T-helper 1 cell treated with Interleukin-12 subunit alpha and Interleukin-12 subunit beta and Interleukin-4 antibody, amounts not matched to agents 30 μg/mL and 1 μg/mL, for 36 hours (primary cell): ENCODE results near the gene DDX25.

Experiments
- H3K27ac Mint-ChIP-seq: one replicate; pipeline ENCODE4 v1.8.0; 2021; ENCODE audit warnings: mild to moderate bottlenecking, mixed read lengths
- H3K27me3 Mint-ChIP-seq: one replicate; pipeline ENCODE4 v1.8.0; 2021; ENCODE audit warnings: low read depth, mixed read lengths
- H3K36me3 Mint-ChIP-seq: one replicate; pipeline ENCODE4 v1.8.0; 2021; ENCODE audit warnings: low read depth, mixed read lengths
- H3K4me1 Mint-ChIP-seq: one replicate; pipeline ENCODE4 v1.8.0; 2021; ENCODE audit warnings: low read depth, mixed read lengths
- H3K4me3 Mint-ChIP-seq: one replicate; pipeline ENCODE4 v1.8.0; 2021; ENCODE audit warnings: mild to moderate bottlenecking, moderate library complexity, mixed read lengths
- H3K9me3 Mint-ChIP-seq: one replicate; pipeline ENCODE4 v1.8.0; 2021; ENCODE audit warnings: mixed read lengths

The DDX25 gene

GRCh38 chr11:125947419-125948277 is 43.3 kb downstream of the DDX25 start:
- Mint-ChIP-seq H3K27ac (no peak overlapping the region), H3K4me3 (no peak overlapping the region), H3K27me3 (no peaks in the 10 kb centered on the region), H3K36me3 (no peaks in the 10 kb centered on the region), H3K4me1 (no peaks in the 10 kb centered on the region), H3K9me3 (no peaks in the 10 kb centered on the region)

GRCh38 chr11:125948278-125949051 is 44.2 kb downstream of the DDX25 start:
- no peak overlapping the region for H3K4me3 Mint-ChIP-seq
- H3K4me1 Mint-ChIP-seq, result no peaks in the 10 kb centered on the region
- no peaks in the 10 kb centered on the region for H3K27me3 Mint-ChIP-seq
- H3K9me3 Mint-ChIP-seq, result no peaks in the 10 kb centered on the region
- H3K27ac Mint-ChIP-seq, result no peak overlapping the region
- no peaks in the 10 kb centered on the region for H3K36me3 Mint-ChIP-seq

- Mint-ChIP-seq H3K27ac (no peak overlapping the region), H3K4me3 (no peak overlapping the region), H3K36me3 (no peaks in the 10 kb centered on the region), H3K4me1 (no peaks in the 10 kb centered on the region), H3K9me3 (no peaks in the 10 kb centered on the region), H3K27me3 (no peaks in the 10 kb centered on the region)
Measured at GRCh38 chr11:125949271-125950177, 45.2 kb downstream of the DDX25 start.

GRCh38 chr11:125950178-125950490 is 45.8 kb downstream of the DDX25 start:
- Mint-ChIP-seq H3K27ac (no peak overlapping the region), H3K36me3 (no peaks in the 10 kb centered on the region), H3K4me3 (no peak overlapping the region), H3K9me3 (no peaks in the 10 kb centered on the region), H3K4me1 (no peaks in the 10 kb centered on the region), H3K27me3 (no peaks in the 10 kb centered on the region)

- Mint-ChIP-seq H3K4me3 (no peak overlapping the region), H3K4me1 (no peaks in the 10 kb centered on the region), H3K36me3 (no peaks in the 10 kb centered on the region), H3K27me3 (no peaks in the 10 kb centered on the region), H3K9me3 (no peaks in the 10 kb centered on the region), H3K27ac (no peak overlapping the region)
Measured at GRCh38 chr11:125950696-125951651, 46.7 kb downstream of the DDX25 start.

GRCh38 chr11:125951731-125952130 is 47.4 kb downstream of the DDX25 start:
- no peaks in the 10 kb centered on the region for H3K27me3 Mint-ChIP-seq
- no peaks in the 10 kb centered on the region for H3K36me3 Mint-ChIP-seq
- H3K4me3 Mint-ChIP-seq, result no peak overlapping the region
- H3K9me3 Mint-ChIP-seq, result no peaks in the 10 kb centered on the region
- no peaks in the 10 kb centered on the region for H3K4me1 Mint-ChIP-seq
- no peak overlapping the region for H3K27ac Mint-ChIP-seq

- Mint-ChIP-seq H3K9me3 (no peaks in the 10 kb centered on the region), H3K4me1 (peaks cover 1% of the 10 kb centered on the region), H3K27me3 (no peaks in the 10 kb centered on the region), H3K4me3 (no peak overlapping the region), H3K36me3 (no peaks in the 10 kb centered on the region), H3K27ac (no peak overlapping the region)
Measured at GRCh38 chr11:125952559-125952958, 48.3 kb downstream of the DDX25 start.

- Mint-ChIP-seq H3K9me3 (no peaks in the 10 kb centered on the region), H3K27me3 (no peaks in the 10 kb centered on the region), H3K4me1 (peaks cover 5% of the 10 kb centered on the region), H3K4me3 (no peak overlapping the region), H3K36me3 (no peaks in the 10 kb centered on the region), H3K27ac (no peak overlapping the region)
Measured at GRCh38 chr11:125952973-125953372, 48.7 kb downstream of the DDX25 start.

GRCh38 chr11:125953401-125953935 is 49.2 kb downstream of the DDX25 start:
- no peak overlapping the region for H3K4me3 Mint-ChIP-seq
- no peaks in the 10 kb centered on the region for H3K9me3 Mint-ChIP-seq
- H3K27ac Mint-ChIP-seq, result no peak overlapping the region
- H3K4me1 Mint-ChIP-seq, result peaks cover 5% of the 10 kb centered on the region
- no peaks in the 10 kb centered on the region for H3K36me3 Mint-ChIP-seq
- no peaks in the 10 kb centered on the region for H3K27me3 Mint-ChIP-seq

- Mint-ChIP-seq H3K4me1 (peaks cover 5% of the 10 kb centered on the region), H3K36me3 (no peaks in the 10 kb centered on the region), H3K27ac (no peak overlapping the region), H3K4me3 (no peak overlapping the region), H3K27me3 (no peaks in the 10 kb centered on the region), H3K9me3 (no peaks in the 10 kb centered on the region)
Measured at GRCh38 chr11:125954123-125954944, 50.0 kb downstream of the DDX25 start.

- H3K27ac Mint-ChIP-seq, result no peak overlapping the region
- H3K36me3 Mint-ChIP-seq, result no peaks in the 10 kb centered on the region
Measured at GRCh38 chr11:125954945-125955640, 50.8 kb downstream of the DDX25 start.

GRCh38 chr11:125955856-125956255 is 51.5 kb downstream of the DDX25 start:
- H3K27ac Mint-ChIP-seq, result no peak overlapping the region
- no peaks in the 10 kb centered on the region for H3K27me3 Mint-ChIP-seq
- H3K9me3 Mint-ChIP-seq, result no peaks in the 10 kb centered on the region
- H3K4me1 Mint-ChIP-seq, result peaks cover 5% of the 10 kb centered on the region
- no peak overlapping the region for H3K4me3 Mint-ChIP-seq
- no peaks in the 10 kb centered on the region for H3K36me3 Mint-ChIP-seq

More at GRCh38 chr11:125954945-125955640, 50.8 kb downstream of the DDX25 start:
- no peaks in the 10 kb centered on the region for H3K9me3 Mint-ChIP-seq
- no peak overlapping the region for H3K4me3 Mint-ChIP-seq
- no peaks in the 10 kb centered on the region for H3K27me3 Mint-ChIP-seq
- H3K4me1 Mint-ChIP-seq, result peaks cover 5% of the 10 kb centered on the region
